CD14-positive monocyte (primary cell): ENCODE measurements around the gene COLQ. TPM values are rescaled to one million over a fixed set of nuclear protein-coding genes. Genes with fewer than 3 reads are reported as not detected.

Experiments
- DNase-seq, 3 donors: peaks; one replicate each; pipeline ENCODE4 v3.0.0-alpha.2; 2011 to 2022
- H2AFZ ChIP-seq: 2 replicates; pipeline ENCODE4 v1.6.0; 2012; ENCODE audit warnings: mild to moderate bottlenecking, low read depth, low read length, inconsistent platforms; ENCODE audit not compliant: insufficient read depth, poor library complexity, severe bottlenecking
- H3K27ac ChIP-seq, 2 donors: 1 replicate in 1 of 2; 2 replicates in 1 of 2; pipeline ENCODE4 v1.5.1; 2012 to 2013; ENCODE audit warnings: low read length in 2 of 2, control low read depth in 1 of 2, inconsistent platforms in 1 of 2, low read depth in 1 of 2, mild to moderate bottlenecking in 1 of 2
- H3K27me3 ChIP-seq, 2 donors: one replicate each; pipeline versions ENCODE4 v1.6.0 to v1.6.1; 2011 to 2013; ENCODE audit warnings: low read length in 2 of 2; ENCODE audit not compliant: control insufficient read depth in 2 of 2, insufficient read depth in 2 of 2
- H3K36me3 ChIP-seq, 2 donors: replicated peaks in 1 of 2; 1 replicate in 1 of 2; 2 replicates in 1 of 2; pipeline versions ENCODE4 v1.5.1 to v1.6.1; 2012 to 2013; ENCODE audit warnings: low read length in 2 of 2, control low read depth in 1 of 2, inconsistent platforms in 1 of 2, mild to moderate bottlenecking in 1 of 2; ENCODE audit not compliant: insufficient read depth in 2 of 2, control insufficient read depth in 1 of 2
- H3K4me1 ChIP-seq, 2 donors: 1 replicate in 1 of 2; 2 replicates in 1 of 2; pipeline versions ENCODE4 v1.5.1 to v1.6.1; 2012 to 2013; ENCODE audit warnings: low read length in 2 of 2, control low read depth in 1 of 2, inconsistent platforms in 1 of 2, mild to moderate bottlenecking in 1 of 2, moderate library complexity in 1 of 2; ENCODE audit not compliant: insufficient read depth in 2 of 2, control insufficient read depth in 1 of 2
- H3K4me2 ChIP-seq: replicated peaks from 2 replicates; pipeline ENCODE3; 2012; ENCODE audit warnings: low read length, moderate library complexity, mild to moderate bottlenecking; ENCODE audit not compliant: poor library complexity, severe bottlenecking; ENCODE audit errors: extremely low read depth
- H3K4me3 ChIP-seq, 3 experiments: fragments of 200-600 bp in 1 of 3; sonication (generic) in 1 of 3; replicated peaks in 1 of 3; 1 replicate in 2 of 3; 2 replicates in 1 of 3; pipeline ENCODE4 v1.5.1; 2011 to 2013; ENCODE audit warnings: low read length in 3 of 3, mild to moderate bottlenecking in 3 of 3, control low read depth in 2 of 3, low read depth in 2 of 3, inconsistent platforms in 1 of 3, moderate library complexity in 1 of 3
- H3K79me2 ChIP-seq: 2 replicates; pipeline ENCODE4 v1.6.0; 2012; ENCODE audit warnings: mild to moderate bottlenecking, control low read depth, inconsistent platforms, low read length, moderate library complexity; ENCODE audit not compliant: insufficient read depth
- H3K9ac ChIP-seq: 2 replicates; pipeline ENCODE4 v1.6.0; 2017; ENCODE audit warnings: low read length, mild to moderate bottlenecking; ENCODE audit not compliant: insufficient read depth, poor library complexity, severe bottlenecking
- H3K9me3 ChIP-seq, 2 donors: replicated peaks in 1 of 2; 1 replicate in 1 of 2; 2 replicates in 1 of 2; pipeline versions ENCODE4 v1.5.1 to v1.6.1; 2012 to 2013; ENCODE audit warnings: low read length in 2 of 2, control low read depth in 1 of 2; ENCODE audit not compliant: control insufficient read depth in 1 of 2, insufficient read depth in 1 of 2
- H4K20me1 ChIP-seq: 2 replicates; pipeline ENCODE4 v1.6.0; 2012; ENCODE audit warnings: mild to moderate bottlenecking, low read length, control low read depth, moderate library complexity; ENCODE audit not compliant: insufficient read depth
- H3K27ac Mint-ChIP-seq, 7 donors: one replicate each; pipeline ENCODE4 v1.8.0; 2020; ENCODE audit warnings: mild to moderate bottlenecking in 7 of 7, mixed read lengths in 7 of 7, moderate library complexity in 6 of 7, inconsistent platforms in 2 of 7
- H3K27me3 Mint-ChIP-seq, 3 donors: one replicate each; pipeline ENCODE4 v1.8.0; 2021 to 2022; ENCODE audit warnings: low read depth in 3 of 3, mild to moderate bottlenecking in 3 of 3, mixed read lengths in 3 of 3, moderate library complexity in 3 of 3, inconsistent platforms in 1 of 3
- H3K36me3 Mint-ChIP-seq, 2 donors: one replicate each; pipeline ENCODE4 v1.8.0; 2020; ENCODE audit warnings: mixed read lengths in 2 of 2, inconsistent platforms in 1 of 2, mild to moderate bottlenecking in 1 of 2
- H3K4me1 Mint-ChIP-seq: one replicate; pipeline ENCODE4 v1.8.0; 2020; ENCODE audit warnings: mild to moderate bottlenecking, mixed read lengths
- H3K4me3 Mint-ChIP-seq, 2 donors: one replicate each; pipeline ENCODE4 v1.8.0; 2020; ENCODE audit warnings: mild to moderate bottlenecking in 2 of 2, mixed read lengths in 2 of 2, moderate library complexity in 1 of 2
- H3K9me3 Mint-ChIP-seq, 7 donors: one replicate each; pipeline ENCODE4 v1.8.0; 2020 to 2022; ENCODE audit warnings: mixed read lengths in 7 of 7, mild to moderate bottlenecking in 6 of 7, moderate library complexity in 6 of 7, inconsistent platforms in 2 of 7
- CTCF ChIP-seq: fragments of 200-600 bp; IDR thresholded peaks from one replicate; pipeline ENCODE4 v1.8.0; 2022; ENCODE audit warnings: antibody characterized with exemption, mild to moderate bottlenecking
- WGBS: methylation state at CpG from one replicate; pipeline ENCODE4 v1.1.5; 2013; ENCODE audit warnings: missing lambda C conversion rate; ENCODE audit not compliant: insufficient coverage; 5-methylcytosine and 5-hydroxymethylcytosine counted together
- intact Hi-C, 2 donors: fragments of 100-400 bp; cut with micrococcal nuclease; formaldehyde crosslinking; loops; one replicate each; pipeline versions ENCODE4 v1.15.0 to v1.15.1; 2023
- polyA plus RNA-seq, 3 donors: library from polyadenylated mRNA; depleted of rRNA in 1 of 3; unstranded in 2 of 3; stranded (reverse) in 1 of 3; fragments of 300-500 nt in 2 of 3; fragments of >200 nt in 1 of 3; fragmentation: Illumina TruSeq in 2 of 3; gene quantifications; 1 replicate in 2 of 3; 2 replicates in 1 of 3; pipeline ENCODE4 v1.2.3, GENCODE V29; 2012 to 2021

The COLQ gene
- polyA plus RNA-seq, 3 donors = 0.23 to 1.9 (median 0.73) TPM

GRCh38 chr3:15557511-15557946 lies 36.0 kb upstream of the COLQ start:
- Histone ChIP-seq H2AFZ (peak overlapping the region; percentile 13), H3K36me3 (peaks cover 9 to 29% of the 10 kb centered on the region in 2 donors), H3K4me2 (peak overlapping the region; percentile 56), H3K27me3 (no peaks in the 10 kb centered on the region), H3K79me2 (no peaks in the 10 kb centered on the region), H4K20me1 (no peaks in the 10 kb centered on the region), H3K4me1 (peaks cover 30 to 33% of the 10 kb centered on the region in 2 donors), H3K4me3 (no peak overlapping the region), H3K9me3 (no peaks in the 10 kb centered on the region), H3K9ac (no peak overlapping the region), H3K27ac (peak overlapping the region in 1 of 2 donors; percentile 91)
- Mint-ChIP-seq H3K4me1 (peaks cover 29% of the 10 kb centered on the region), H3K36me3 (peaks cover 30 to 34% of the 10 kb centered on the region in 2 donors), H3K9me3 (no peaks in the 10 kb centered on the region), H3K27ac (peak overlapping the region; percentile 92 to 98 (median 97)), H3K4me3 (peak overlapping the region in 1 of 2 donors; percentile 30), H3K27me3 (peaks cover 0 to 2% (median 0%) of the 10 kb centered on the region in 3 donors)
- peak; percentile 64 to 80 (median 68) for DNase-seq
- no CpG with 5 or more reads among the region's 3 CpGs for WGBS
- intact Hi-C loops = loop anchor here (2.0 to 10.0 kb wide), 6 partner anchors 113 to 353 kb away; partner anchors contain the start of genes CAPN7 (in 1 of the 2), EAF1 (in 1 of the 2), METTL6 (in 1 of the 2) and SH3BP5 (in 1 of the 2)
- peak; percentile 92 for TF ChIP-seq CTCF

- no peaks in the 10 kb centered on the region for H3K79me2 ChIP-seq
- peaks cover 0 to 19% of the 10 kb centered on the region in 2 donors for H3K36me3 ChIP-seq
- peak overlapping the region; percentile 20 to 35 for H3K4me3 Mint-ChIP-seq
- H2AFZ ChIP-seq = no peak overlapping the region
- peaks cover 30 to 33% of the 10 kb centered on the region in 2 donors for H3K4me1 ChIP-seq
- no peaks in the 10 kb centered on the region for H3K9me3 Mint-ChIP-seq
- H3K36me3 Mint-ChIP-seq = peaks cover 26 to 27% of the 10 kb centered on the region in 2 donors
- peak; percentile 85 to 95 (median 89) for DNase-seq
- WGBS = no CpG with 5 or more reads among the region's 2 CpGs
- no peaks in the 10 kb centered on the region for H4K20me1 ChIP-seq
- peak overlapping the region; percentile 51 for H3K9ac ChIP-seq
- no peak for TF ChIP-seq CTCF
- peaks cover 29% of the 10 kb centered on the region for H3K4me1 Mint-ChIP-seq
- H3K4me3 ChIP-seq = peak overlapping the region in 1 of 3 experiments; percentile 47
- peak overlapping the region; percentile 87 to 91 for H3K27ac ChIP-seq
- H3K9me3 ChIP-seq = no peaks in the 10 kb centered on the region
- H3K27me3 Mint-ChIP-seq = peaks cover 0 to 2% (median 0%) of the 10 kb centered on the region in 3 donors
- H3K27me3 ChIP-seq = no peaks in the 10 kb centered on the region
- H3K27ac Mint-ChIP-seq = peak overlapping the region; percentile 92 to 98 (median 97)
- peak overlapping the region; percentile 56 for H3K4me2 ChIP-seq
- intact Hi-C loops = loop anchor here (2.0 to 10.0 kb wide), 6 partner anchors 112 to 352 kb away; partner anchors contain the start of genes CAPN7 (in 1 of the 2), EAF1 (in 1 of the 2), METTL6 (in 1 of the 2) and SH3BP5 (in 1 of the 2)
Observed at GRCh38 chr3:15556512-15556911, 35.0 kb upstream of the COLQ start.
